SJSA1 (cell line): ENCODE results near the gene LEO1. TPM values are rescaled to one million over a fixed set of nuclear protein-coding genes. Genes with fewer than 3 reads are reported as not detected.

Experiments
- DNase-seq, 2 experiments: peaks; one replicate each; pipeline ENCODE4 v3.0.0-alpha.2; 2015 to 2020; ENCODE audit warnings: low spot score in 2 of 2, low read depth in 1 of 2
- H3K27ac ChIP-seq: fragments of 250-450 bp; sonication (Bioruptor Pico); 2 replicates; pipeline ENCODE4 v1.5.1; 2020; ENCODE audit warnings: mild to moderate bottlenecking, moderate library complexity
- H3K27me3 ChIP-seq: fragments of 250-450 bp; sonication (Bioruptor Pico); replicated peaks from 2 replicates; pipeline ENCODE4 v1.5.1; 2020; ENCODE audit warnings: mild to moderate bottlenecking, moderate library complexity
- H3K36me3 ChIP-seq: fragments of 250-450 bp; sonication (Bioruptor Pico); 2 replicates; pipeline ENCODE4 v1.5.1; 2020; ENCODE audit warnings: mild to moderate bottlenecking
- H3K4me1 ChIP-seq: fragments of 250-450 bp; sonication (Bioruptor Pico); replicated peaks from 2 replicates; pipeline ENCODE4 v1.6.1; 2021; ENCODE audit warnings: mild to moderate bottlenecking
- H3K4me3 ChIP-seq: fragments of 250-450 bp; sonication (Bioruptor Pico); 2 replicates; pipeline ENCODE4 v1.5.1; 2020; ENCODE audit warnings: mild to moderate bottlenecking
- H3K9me3 ChIP-seq: fragments of 250-450 bp; sonication (Bioruptor Pico); replicated peaks from 2 replicates; pipeline ENCODE4 v1.5.1; 2020; ENCODE audit warnings: mild to moderate bottlenecking
- total RNA-seq: library from RNA; depleted of rRNA; stranded (reverse); fragments of >200 nt; shearing (Covaris generic); gene quantifications from 2 replicates; pipeline ENCODE4 v1.2.3, GENCODE V29; 2014; rRNA removed

LEO1 gene
- total RNA-seq, 1 experiment from 2014 or later, result 47.7 TPM

- H3K4me3 ChIP-seq, result no peak overlapping the region
- peaks cover 49% of the 10 kb centered on the region for H3K36me3 ChIP-seq
- no peaks in the 10 kb centered on the region for H3K9me3 ChIP-seq
- H3K4me1 ChIP-seq, result peaks cover 6% of the 10 kb centered on the region
- no peak overlapping the region for H3K27ac ChIP-seq
- no peaks in the 10 kb centered on the region for H3K27me3 ChIP-seq
- no peak for DNase-seq
Measured at GRCh38 chr15:51889486-51889885, 82.1 kb downstream of the LEO1 start.

- Histone ChIP-seq H3K9me3 (no peaks in the 10 kb centered on the region), H3K36me3 (peaks cover 46% of the 10 kb centered on the region), H3K27me3 (no peaks in the 10 kb centered on the region), H3K4me1 (peaks cover 14% of the 10 kb centered on the region), H3K4me3 (no peak overlapping the region), H3K27ac (no peak overlapping the region)
- no peak for DNase-seq
Measured at GRCh38 chr15:51888593-51889195, 82.9 kb downstream of the LEO1 start.

Other genes starting within 250 kb of the LEO1 start
- 11.2 and 11.5 TPM in 2 replicates for gene LYSMD2, start 234.1 kb downstream of the LEO1 start, total RNA-seq
- 2.5 and 4.3 TPM in 2 replicates for gene TMOD2, start 220.2 kb downstream of the LEO1 start, total RNA-seq
- 41.1 and 71.4 TPM in 2 replicates for gene TMOD3, start 142.1 kb downstream of the LEO1 start, total RNA-seq
- 26.0 and 56.9 TPM in 2 replicates for gene MAPK6, start 47.4 kb upstream of the LEO1 start, total RNA-seq
- gene BCL2L10, start 141.0 kb upstream of the LEO1 start, total RNA-seq, result not detected in 2 replicates
- gene GNB5, start 219.6 kb upstream of the LEO1 start, total RNA-seq, result 53.7 and 58.9 TPM in 2 replicates